Stimulated activated CD4-positive, alpha-beta T cell treated with anti-CD3 and anti-CD28 coated beads, Interleukin-15, amount 100 ng/mL, for 1 hour (primary cell): ENCODE measurements around the gene ZCCHC7.
A peak's percentile ranks its signal among the peaks of the same experiment; 100 is the strongest.
"Not testable (repeated sequence)": the region's sequence is repeated elsewhere in the genome, so short reads cannot be mapped to it uniquely, and the experiment has no call there.

Experiments used
- DNase-seq, 2 donors: peaks; one replicate each; pipeline ENCODE4 v3.0.0-alpha.2; 2020; ENCODE audit warnings: low read depth in 1 of 2, low spot score in 1 of 2

The ZCCHC7 gene

GRCh38 chr9:37119907-37120842 is at the start of gene ZCCHC7:
Gene ZCCHC7 (plus strand): TSS chr9:37120574.
- DNase-seq, result peak; percentile 95 to 97

- DNase-seq, result not testable (repeated sequence)
These were observed 45.6 kb upstream of the ZCCHC7 start for GRCh38 chr9:37074790-37075189.

- DNase-seq, result peak; percentile 83 to 84
These were observed 40.8 kb upstream of the ZCCHC7 start for GRCh38 chr9:37079370-37080164.

GRCh38 chr9:37080165-37080628 is 40.2 kb upstream of the ZCCHC7 start:
- not testable (repeated sequence) for DNase-seq

- DNase-seq, result not testable (repeated sequence)
These were observed 38.9 kb upstream of the ZCCHC7 start for GRCh38 chr9:37081507-37081906.

- no peak for DNase-seq
These were observed 38.1 kb upstream of the ZCCHC7 start for GRCh38 chr9:37082214-37082765.

GRCh38 chr9:37083654-37084053 is 36.7 kb upstream of the ZCCHC7 start:
- DNase-seq, result no peak

GRCh38 chr9:37085233-37085632 is 35.1 kb upstream of the ZCCHC7 start:
- DNase-seq, result no peak

GRCh38 chr9:37092714-37093295 is 27.6 kb upstream of the ZCCHC7 start:
- DNase-seq, result not testable (repeated sequence)

GRCh38 chr9:37094751-37095150 is 25.6 kb upstream of the ZCCHC7 start:
- DNase-seq, result no peak

GRCh38 chr9:37096628-37097027 is 23.7 kb upstream of the ZCCHC7 start:
- no peak for DNase-seq

GRCh38 chr9:37097294-37097693 is 23.1 kb upstream of the ZCCHC7 start:
- no peak for DNase-seq

- no peak for DNase-seq
These were observed 20.0 kb upstream of the ZCCHC7 start for GRCh38 chr9:37100327-37100726.

GRCh38 chr9:37100741-37101140 is 19.6 kb upstream of the ZCCHC7 start:
- DNase-seq, result no peak

GRCh38 chr9:37102486-37102885 is 17.9 kb upstream of the ZCCHC7 start:
- DNase-seq, result no peak

- DNase-seq, result no peak
These were observed 16.0 kb upstream of the ZCCHC7 start for GRCh38 chr9:37104183-37104889.

- DNase-seq, result no peak
These were observed 15.1 kb upstream of the ZCCHC7 start for GRCh38 chr9:37105234-37105633.

- DNase-seq, result no peak
These were observed 12.7 kb upstream of the ZCCHC7 start for GRCh38 chr9:37107701-37108100.

- DNase-seq, result not testable (repeated sequence)
These were observed 5.9 kb upstream of the ZCCHC7 start for GRCh38 chr9:37114442-37114841.

GRCh38 chr9:37117956-37118355 is 2.4 kb upstream of the ZCCHC7 start:
- DNase-seq, result no peak

- no peak for DNase-seq
These were observed 1.0 kb upstream of the ZCCHC7 start for GRCh38 chr9:37119360-37119759.
